ENCODE data around the gene PAMR1.

Gene PAMR1

GRCh38 chr11:35483131-35483820 lies 42.1 kb downstream of the PAMR1 start:
- Histone ChIP-seq H3K36me3 (ENCODE audit: insufficient read depth, low read length) (peaks cover 11% of the 10 kb centered on the region), H3K4me1 (ENCODE audit: control insufficient read depth, insufficient read depth, low read length, unreplicated experiment) (peaks cover 27% of the 10 kb centered on the region), H2AFZ (ENCODE audit: low read length, unreplicated experiment) (no peak overlapping the region), H3K27ac (ENCODE audit: low read depth, low read length) (peak overlapping the region; percentile 20), H3K27me3 (ENCODE audit: insufficient read depth, low read length) (peaks cover 3% of the 10 kb centered on the region; the same call in 1 of the 2 replicates), H3K79me2 (ENCODE audit: control insufficient read depth, insufficient read depth, low read length, unreplicated experiment) (no peaks in the 10 kb centered on the region), H3K4me3 (ENCODE audit: low read depth, low read length) (no peak overlapping the region)

- peaks cover 3% of the 10 kb centered on the region; the same call in 1 of the 2 replicates for H3K27me3 ChIP-seq (ENCODE audit: insufficient read depth, low read length)
- H3K4me3 ChIP-seq (ENCODE audit: low read depth, low read length) = no peak overlapping the region
- H3K27ac ChIP-seq (ENCODE audit: low read depth, low read length) = no peak overlapping the region
- H2AFZ ChIP-seq (ENCODE audit: low read length, unreplicated experiment) = no peak overlapping the region
- H3K36me3 ChIP-seq (ENCODE audit: insufficient read depth, low read length) = peaks cover 11% of the 10 kb centered on the region
- H3K79me2 ChIP-seq (ENCODE audit: control insufficient read depth, insufficient read depth, low read length, unreplicated experiment) = no peaks in the 10 kb centered on the region
- peaks cover 15% of the 10 kb centered on the region for H3K4me1 ChIP-seq (ENCODE audit: control insufficient read depth, insufficient read depth, low read length, unreplicated experiment)
Measured at GRCh38 chr11:35479731-35480130, 45.7 kb downstream of the PAMR1 start.

GRCh38 chr11:35478471-35479091 lies 46.8 kb downstream of the PAMR1 start:
- Histone ChIP-seq H3K4me1 (ENCODE audit: control insufficient read depth, insufficient read depth, low read length, unreplicated experiment) (peaks cover 3% of the 10 kb centered on the region), H2AFZ (ENCODE audit: low read length, unreplicated experiment) (no peak overlapping the region), H3K79me2 (ENCODE audit: control insufficient read depth, insufficient read depth, low read length, unreplicated experiment) (no peaks in the 10 kb centered on the region), H3K27me3 (ENCODE audit: insufficient read depth, low read length) (peaks cover 3% of the 10 kb centered on the region; the same call in 1 of the 2 replicates), H3K27ac (ENCODE audit: low read depth, low read length) (no peak overlapping the region), H3K4me3 (ENCODE audit: low read depth, low read length) (no peak overlapping the region), H3K36me3 (ENCODE audit: insufficient read depth, low read length) (peaks cover 11% of the 10 kb centered on the region)

- H3K36me3 ChIP-seq (ENCODE audit: insufficient read depth, low read length) = peaks cover 5% of the 10 kb centered on the region
- H3K4me1 ChIP-seq (ENCODE audit: control insufficient read depth, insufficient read depth, low read length, unreplicated experiment) = no peaks in the 10 kb centered on the region
- no peak overlapping the region for H2AFZ ChIP-seq (ENCODE audit: low read length, unreplicated experiment)
- H3K79me2 ChIP-seq (ENCODE audit: control insufficient read depth, insufficient read depth, low read length, unreplicated experiment) = no peaks in the 10 kb centered on the region
- H3K27ac ChIP-seq (ENCODE audit: low read depth, low read length) = no peak overlapping the region
- no peak overlapping the region for H3K4me3 ChIP-seq (ENCODE audit: low read depth, low read length)
- H3K27me3 ChIP-seq (ENCODE audit: insufficient read depth, low read length) = peaks cover 3% of the 10 kb centered on the region; the same call in 1 of the 2 replicates
Measured at GRCh38 chr11:35477901-35478300, 47.5 kb downstream of the PAMR1 start.

- no peak overlapping the region for H3K27ac ChIP-seq (ENCODE audit: low read depth, low read length)
- H3K36me3 ChIP-seq (ENCODE audit: insufficient read depth, low read length) = no peaks in the 10 kb centered on the region
- peaks cover 3% of the 10 kb centered on the region; the same call in 1 of the 2 replicates for H3K27me3 ChIP-seq (ENCODE audit: insufficient read depth, low read length)
Measured at GRCh38 chr11:35474688-35475087, 50.7 kb downstream of the PAMR1 start.

GRCh38 chr11:35473795-35474374 lies 51.5 kb downstream of the PAMR1 start:
- Histone ChIP-seq H3K4me1 (ENCODE audit: control insufficient read depth, insufficient read depth, low read length, unreplicated experiment) (no peaks in the 10 kb centered on the region), H3K27me3 (ENCODE audit: insufficient read depth, low read length) (peaks cover under 1% of the 10 kb centered on the region; the same call in 1 of the 2 replicates), H3K27ac (ENCODE audit: low read depth, low read length) (no peak overlapping the region), H3K36me3 (ENCODE audit: insufficient read depth, low read length) (no peaks in the 10 kb centered on the region), H3K4me3 (ENCODE audit: low read depth, low read length) (no peak overlapping the region), H2AFZ (ENCODE audit: low read length, unreplicated experiment) (no peak overlapping the region), H3K79me2 (ENCODE audit: control insufficient read depth, insufficient read depth, low read length, unreplicated experiment) (no peaks in the 10 kb centered on the region)

More at GRCh38 chr11:35474688-35475087, 50.7 kb downstream of the PAMR1 start:
- Histone ChIP-seq H3K4me3 (ENCODE audit: low read depth, low read length) (no peak overlapping the region), H3K4me1 (ENCODE audit: control insufficient read depth, insufficient read depth, low read length, unreplicated experiment) (no peaks in the 10 kb centered on the region), H2AFZ (ENCODE audit: low read length, unreplicated experiment) (no peak overlapping the region), H3K79me2 (ENCODE audit: control insufficient read depth, insufficient read depth, low read length, unreplicated experiment) (no peaks in the 10 kb centered on the region)

GRCh38 chr11:35470616-35471015 lies 54.8 kb downstream of the PAMR1 start:
- Histone ChIP-seq H3K27ac (ENCODE audit: low read depth, low read length) (no peak overlapping the region), H3K4me3 (ENCODE audit: low read depth, low read length) (no peak overlapping the region), H3K79me2 (ENCODE audit: control insufficient read depth, insufficient read depth, low read length, unreplicated experiment) (no peaks in the 10 kb centered on the region), H3K27me3 (ENCODE audit: insufficient read depth, low read length) (no peaks in the 10 kb centered on the region), H2AFZ (ENCODE audit: low read length, unreplicated experiment) (no peak overlapping the region), H3K4me1 (ENCODE audit: control insufficient read depth, insufficient read depth, low read length, unreplicated experiment) (peaks cover 5% of the 10 kb centered on the region), H3K36me3 (ENCODE audit: insufficient read depth, low read length) (no peaks in the 10 kb centered on the region)

- Histone ChIP-seq H3K27me3 (ENCODE audit: insufficient read depth, low read length) (no peaks in the 10 kb centered on the region), H3K36me3 (ENCODE audit: insufficient read depth, low read length) (no peaks in the 10 kb centered on the region), H3K27ac (ENCODE audit: low read depth, low read length) (no peak overlapping the region), H3K4me3 (ENCODE audit: low read depth, low read length) (no peak overlapping the region), H3K4me1 (ENCODE audit: control insufficient read depth, insufficient read depth, low read length, unreplicated experiment) (peaks cover 9% of the 10 kb centered on the region), H3K79me2 (ENCODE audit: control insufficient read depth, insufficient read depth, low read length, unreplicated experiment) (no peaks in the 10 kb centered on the region), H2AFZ (ENCODE audit: low read length, unreplicated experiment) (no peak overlapping the region)
Measured at GRCh38 chr11:35466058-35466457, 59.4 kb downstream of the PAMR1 start.

- no peak overlapping the region for H2AFZ ChIP-seq (ENCODE audit: low read length, unreplicated experiment)
- H3K36me3 ChIP-seq (ENCODE audit: insufficient read depth, low read length) = no peaks in the 10 kb centered on the region
- no peak overlapping the region for H3K27ac ChIP-seq (ENCODE audit: low read depth, low read length)
- no peaks in the 10 kb centered on the region for H3K79me2 ChIP-seq (ENCODE audit: control insufficient read depth, insufficient read depth, low read length, unreplicated experiment)
- peaks cover 9% of the 10 kb centered on the region for H3K4me1 ChIP-seq (ENCODE audit: control insufficient read depth, insufficient read depth, low read length, unreplicated experiment)
- 0 out of 2 replicates have a peak, but pooled peaks cover under 1% of the 10 kb centered on the region for H3K27me3 ChIP-seq (ENCODE audit: insufficient read depth, low read length)
- H3K4me3 ChIP-seq (ENCODE audit: low read depth, low read length) = no peak overlapping the region
Measured at GRCh38 chr11:35464308-35464707, 61.1 kb downstream of the PAMR1 start.

- Histone ChIP-seq H3K36me3 (ENCODE audit: insufficient read depth, low read length) (no peaks in the 10 kb centered on the region), H3K27me3 (ENCODE audit: insufficient read depth, low read length) (peaks cover 10% of the 10 kb centered on the region; the same call in 1 of the 2 replicates), H3K79me2 (ENCODE audit: control insufficient read depth, insufficient read depth, low read length, unreplicated experiment) (no peaks in the 10 kb centered on the region), H3K27ac (ENCODE audit: low read depth, low read length) (no peak overlapping the region), H2AFZ (ENCODE audit: low read length, unreplicated experiment) (no peak overlapping the region), H3K4me3 (ENCODE audit: low read depth, low read length) (no peak overlapping the region), H3K4me1 (ENCODE audit: control insufficient read depth, insufficient read depth, low read length, unreplicated experiment) (peaks cover 9% of the 10 kb centered on the region)
Measured at GRCh38 chr11:35463331-35463751, 62.1 kb downstream of the PAMR1 start.
